ENCODE results near the gene MOB2.

MOB2 gene

GRCh38 chr11:1494650-1495049, 8.1 kb upstream of the MOB2 start:
- TF ChIP-seq TOX (CRISPR knock-in tag; IDR thresholded peaks at IDR 0.05; ENCODE audit: borderline replicate concordance) (no peak), OSR1 (CRISPR knock-in tag; IDR thresholded peaks at IDR 0.05) (no peak), GLIS3 (CRISPR knock-in tag; IDR thresholded peaks at IDR 0.05) (no peak), PATZ1 (CRISPR knock-in tag; IDR thresholded peaks at IDR 0.05; ENCODE audit: borderline replicate concordance) (no peak), CREB5 (CRISPR knock-in tag; IDR thresholded peaks at IDR 0.05; ENCODE audit: low read depth) (no peak), TSHZ2 (CRISPR knock-in tag; IDR thresholded peaks at IDR 0.05) (no peak), TCF4 (CRISPR knock-in tag; IDR thresholded peaks at IDR 0.05; ENCODE audit: borderline replicate concordance) (no peak), PPARA (CRISPR knock-in tag; IDR thresholded peaks at IDR 0.05; ENCODE audit: borderline replicate concordance) (no peak), ESRRG (CRISPR knock-in tag; IDR thresholded peaks at IDR 0.05) (no peak), ZNF70 (CRISPR knock-in tag; IDR thresholded peaks at IDR 0.05) (no peak), ZNF565 (CRISPR knock-in tag; conservative IDR thresholded peaks at IDR 0.05; ENCODE audit: low read depth) (no peak), ZC3H10 (CRISPR knock-in tag; IDR thresholded peaks at IDR 0.05) (no peak), RARB (CRISPR knock-in tag; IDR thresholded peaks at IDR 0.05) (no peak), POU6F1 (CRISPR knock-in tag; IDR thresholded peaks at IDR 0.05; ENCODE audit: borderline replicate concordance, low read depth) (no peak), CSDC2 (CRISPR knock-in tag; IDR thresholded peaks at IDR 0.05) (no peak), BACH2 (CRISPR knock-in tag; IDR thresholded peaks at IDR 0.05; ENCODE audit: borderline replicate concordance) (no peak), CSRNP3 (CRISPR knock-in tag; IDR thresholded peaks at IDR 0.05) (no peak), ISL1 (CRISPR knock-in tag; IDR thresholded peaks at IDR 0.05) (no peak)
- ATAC-seq = no peak

- ATAC-seq = no peak
- no peak for TF ChIP-seq PPARA (CRISPR knock-in tag; IDR thresholded peaks at IDR 0.05; ENCODE audit: borderline replicate concordance)
- no peak for TF ChIP-seq ZNF565 (CRISPR knock-in tag; conservative IDR thresholded peaks at IDR 0.05; ENCODE audit: low read depth)
- no peak for TF ChIP-seq POU6F1 (CRISPR knock-in tag; IDR thresholded peaks at IDR 0.05; ENCODE audit: borderline replicate concordance, low read depth)
- TF ChIP-seq ZFP30 (CRISPR knock-in tag; IDR thresholded peaks at IDR 0.05) = no peak
- TF ChIP-seq TOX (CRISPR knock-in tag; IDR thresholded peaks at IDR 0.05; ENCODE audit: borderline replicate concordance) = no peak
- TF ChIP-seq PATZ1 (CRISPR knock-in tag; IDR thresholded peaks at IDR 0.05; ENCODE audit: borderline replicate concordance) = no peak
- no peak for TF ChIP-seq OSR1 (CRISPR knock-in tag; IDR thresholded peaks at IDR 0.05)
- TF ChIP-seq ZNF70 (CRISPR knock-in tag; IDR thresholded peaks at IDR 0.05) = no peak
- TF ChIP-seq CREB5 (CRISPR knock-in tag; IDR thresholded peaks at IDR 0.05; ENCODE audit: low read depth) = no peak
- TF ChIP-seq ISL1 (CRISPR knock-in tag; IDR thresholded peaks at IDR 0.05) = no peak
- no peak for TF ChIP-seq ZFP3 (CRISPR knock-in tag; IDR thresholded peaks at IDR 0.05)
- no peak for TF ChIP-seq ARNTL (CRISPR knock-in tag; IDR thresholded peaks at IDR 0.05; ENCODE audit: borderline replicate concordance, low read depth)
- no peak for TF ChIP-seq GLIS3 (CRISPR knock-in tag; IDR thresholded peaks at IDR 0.05)
- TF ChIP-seq ZC3H10 (CRISPR knock-in tag; IDR thresholded peaks at IDR 0.05) = no peak
- TF ChIP-seq CSRNP3 (CRISPR knock-in tag; IDR thresholded peaks at IDR 0.05) = no peak
- TF ChIP-seq CSDC2 (CRISPR knock-in tag; IDR thresholded peaks at IDR 0.05) = no peak
- TF ChIP-seq RARB (CRISPR knock-in tag; IDR thresholded peaks at IDR 0.05) = no peak
- no peak for TF ChIP-seq BACH2 (CRISPR knock-in tag; IDR thresholded peaks at IDR 0.05; ENCODE audit: borderline replicate concordance)
- no peak for TF ChIP-seq TCF4 (CRISPR knock-in tag; IDR thresholded peaks at IDR 0.05; ENCODE audit: borderline replicate concordance)
Measured at GRCh38 chr11:1493650-1494244, 7.2 kb upstream of the MOB2 start.
